Endodermal cell (in vitro differentiated cells): ENCODE data around the gene VENTX. TPM values are rescaled to one million over a fixed set of nuclear protein-coding genes. Genes with fewer than 3 reads are reported as not detected.

Experiments
- DNase-seq: peaks from one replicate; pipeline ENCODE4 v3.0.0-alpha.2; 2017
- H3K27ac ChIP-seq: 2 replicates; pipeline ENCODE4 v1.5.1; 2013; ENCODE audit warnings: mild to moderate bottlenecking, low read depth, low read length, moderate library complexity
- H3K27me3 ChIP-seq: 2 replicates; pipeline ENCODE4 v1.6.1; 2013; ENCODE audit warnings: mild to moderate bottlenecking, low read length, moderate library complexity; ENCODE audit not compliant: insufficient read depth, control insufficient read depth, poor library complexity, severe bottlenecking
- H3K36me3 ChIP-seq: 2 replicates; pipeline ENCODE4 v1.7.0; 2013; ENCODE audit warnings: mild to moderate bottlenecking, low read length, moderate library complexity; ENCODE audit not compliant: control insufficient read depth, insufficient read depth
- H3K4me1 ChIP-seq: one replicate; pipeline ENCODE4 v1.7.0; 2013; ENCODE audit warnings: low read length; ENCODE audit not compliant: control insufficient read depth, insufficient read depth
- H3K4me3 ChIP-seq: 2 replicates; pipeline ENCODE4 v1.5.1; 2013; ENCODE audit warnings: mild to moderate bottlenecking, low read length, moderate library complexity
- H3K9ac ChIP-seq: 2 replicates; pipeline ENCODE4 v1.6.1; 2013; ENCODE audit warnings: mild to moderate bottlenecking, low read length, moderate library complexity; ENCODE audit not compliant: poor library complexity, severe bottlenecking; ENCODE audit errors: extremely low read depth
- H3K9me3 ChIP-seq: 2 replicates; pipeline ENCODE4 v1.6.1; 2013; ENCODE audit warnings: mild to moderate bottlenecking, low read length, moderate library complexity; ENCODE audit not compliant: control insufficient read depth
- H3K27ac Mint-ChIP-seq: 2 replicates; pipeline ENCODE4 v1.8.0; 2020; ENCODE audit warnings: mixed read lengths
- H3K27me3 Mint-ChIP-seq: 2 replicates; pipeline ENCODE4 v1.8.0; 2021; ENCODE audit warnings: mild to moderate bottlenecking, mixed read lengths; ENCODE audit not compliant: insufficient read depth
- H3K36me3 Mint-ChIP-seq: 2 replicates; pipeline ENCODE4 v1.8.0; 2020; ENCODE audit warnings: low read depth, mixed read lengths
- H3K4me1 Mint-ChIP-seq: 2 replicates; pipeline ENCODE4 v1.8.0; 2020; ENCODE audit warnings: mixed read lengths
- H3K4me3 Mint-ChIP-seq: 2 replicates; pipeline ENCODE4 v1.8.0; 2020; ENCODE audit warnings: mild to moderate bottlenecking, moderate library complexity, mixed read lengths
- H3K9me3 Mint-ChIP-seq: 2 replicates; pipeline ENCODE4 v1.8.0; 2020; ENCODE audit warnings: mild to moderate bottlenecking, mixed read lengths
- WGBS, 2 experiments: methylation state at CpG; one replicate each; pipeline versions ENCODE4 v1.1.5 to v1.1.7; 2013; ENCODE audit warnings: missing lambda C conversion rate in 2 of 2, mixed read lengths in 1 of 2; ENCODE audit not compliant: insufficient coverage in 1 of 2, insufficient read length in 1 of 2; 5-methylcytosine and 5-hydroxymethylcytosine counted together
- total RNA-seq, 2 donors: library from RNA; stranded (reverse); fragmentation: NEBNext Ultra II Directional in 1 of 2; extraction: Animal tissue kit (Norgen Biotek cat#: 25700) in 1 of 2; gene quantifications; 2 replicates in 1 of 2; 3 replicates in 1 of 2; pipeline ENCODE4 v1.2.1, GENCODE V29; 2021
- TF ChIP-seq, protein P1 (sequence below): fragments of 200-600 bp; sonication (generic); conservative IDR thresholded peaks from 2 replicates; pipeline ENCODE4 v1.5.0; 2021; ENCODE audit warnings: antibody characterized with exemption, mild to moderate bottlenecking

Gene VENTX
- total RNA-seq, 2 donors from 2014 or later: 5.5 to 14.2 TPM

DNA sequence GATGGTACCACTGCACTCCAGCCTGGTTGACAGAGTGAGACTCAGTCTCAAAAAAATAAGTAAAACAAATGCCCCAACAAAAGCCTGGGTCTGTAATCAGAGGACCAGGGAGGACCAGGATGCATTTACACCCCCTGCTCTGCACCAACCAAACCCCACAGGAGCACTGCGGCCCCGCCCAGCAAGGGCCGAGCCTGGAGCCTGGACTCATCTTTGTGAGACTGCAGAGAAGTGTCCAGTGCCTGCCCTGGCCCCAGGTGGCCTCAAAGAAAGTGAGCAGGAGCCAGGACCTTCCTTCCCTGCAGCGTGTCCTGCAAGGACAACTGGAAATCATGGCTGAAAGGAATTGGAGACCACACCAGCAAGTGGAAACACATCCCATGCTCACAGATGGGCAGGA is 46.0 kb upstream of the VENTX start:
- no peak for DNase-seq
- peaks cover 1% of the 10 kb centered on the region for H3K27me3 Mint-ChIP-seq
- H3K4me3 Mint-ChIP-seq: no peak overlapping the region
- no peaks in the 10 kb centered on the region for H3K9me3 ChIP-seq
- WGBS, 2 experiments: 97 to 100% methylated on average over 3 to 4 of the region's 4 CpGs
- peaks cover 1% of the 10 kb centered on the region for H3K36me3 Mint-ChIP-seq
- TF ChIP-seq, protein P1, sequence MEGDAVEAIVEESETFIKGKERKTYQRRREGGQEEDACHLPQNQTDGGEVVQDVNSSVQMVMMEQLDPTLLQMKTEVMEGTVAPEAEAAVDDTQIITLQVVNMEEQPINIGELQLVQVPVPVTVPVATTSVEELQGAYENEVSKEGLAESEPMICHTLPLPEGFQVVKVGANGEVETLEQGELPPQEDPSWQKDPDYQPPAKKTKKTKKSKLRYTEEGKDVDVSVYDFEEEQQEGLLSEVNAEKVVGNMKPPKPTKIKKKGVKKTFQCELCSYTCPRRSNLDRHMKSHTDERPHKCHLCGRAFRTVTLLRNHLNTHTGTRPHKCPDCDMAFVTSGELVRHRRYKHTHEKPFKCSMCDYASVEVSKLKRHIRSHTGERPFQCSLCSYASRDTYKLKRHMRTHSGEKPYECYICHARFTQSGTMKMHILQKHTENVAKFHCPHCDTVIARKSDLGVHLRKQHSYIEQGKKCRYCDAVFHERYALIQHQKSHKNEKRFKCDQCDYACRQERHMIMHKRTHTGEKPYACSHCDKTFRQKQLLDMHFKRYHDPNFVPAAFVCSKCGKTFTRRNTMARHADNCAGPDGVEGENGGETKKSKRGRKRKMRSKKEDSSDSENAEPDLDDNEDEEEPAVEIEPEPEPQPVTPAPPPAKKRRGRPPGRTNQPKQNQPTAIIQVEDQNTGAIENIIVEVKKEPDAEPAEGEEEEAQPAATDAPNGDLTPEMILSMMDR: no peak
- H3K27ac ChIP-seq: no peak overlapping the region
- no peaks in the 10 kb centered on the region for H3K27me3 ChIP-seq
- peaks cover 19% of the 10 kb centered on the region for H3K9me3 Mint-ChIP-seq
- H3K4me1 Mint-ChIP-seq: no peaks in the 10 kb centered on the region
- H3K4me3 ChIP-seq: no peak overlapping the region
- H3K9ac ChIP-seq: no peak overlapping the region
- H3K4me1 ChIP-seq: no peaks in the 10 kb centered on the region
- no peak overlapping the region for H3K27ac Mint-ChIP-seq
- H3K36me3 ChIP-seq: no peaks in the 10 kb centered on the region

DNA sequence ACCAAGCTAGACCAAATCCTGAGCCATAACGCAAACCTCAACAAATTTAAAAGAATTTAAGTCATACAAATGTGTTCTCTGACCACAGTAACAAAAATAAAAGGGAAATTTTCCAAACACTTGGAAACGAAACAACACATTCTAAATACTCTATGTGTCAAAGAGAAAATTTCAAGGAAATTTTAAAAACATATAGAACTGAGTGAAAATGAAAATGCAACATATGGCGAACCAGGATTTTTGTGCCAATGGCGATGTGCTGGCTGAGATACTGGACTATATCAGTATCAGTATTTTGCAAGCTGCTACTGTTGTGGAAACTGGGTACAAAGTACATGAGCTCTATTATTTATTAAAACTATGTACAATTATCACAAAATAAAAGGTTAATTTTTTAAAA is 43.5 kb upstream of the VENTX start:
- DNase-seq: no peak
- no peak overlapping the region for H3K4me3 ChIP-seq
- 96 to 100% methylated on average over 1 to 3 of the region's 4 CpGs for WGBS, 2 experiments
- no peaks in the 10 kb centered on the region for H3K4me1 ChIP-seq
- H3K27ac ChIP-seq: no peak overlapping the region
- Mint-ChIP-seq H3K36me3 (peaks cover 1% of the 10 kb centered on the region), H3K27me3 (peaks cover 1% of the 10 kb centered on the region), H3K4me3 (no peak overlapping the region), H3K4me1 (no peaks in the 10 kb centered on the region), H3K9me3 (peaks cover 19% of the 10 kb centered on the region), H3K27ac (no peak overlapping the region)
- no peak overlapping the region for H3K9ac ChIP-seq
- no peaks in the 10 kb centered on the region for H3K36me3 ChIP-seq
- TF ChIP-seq, protein P1: no peak
- H3K27me3 ChIP-seq: no peaks in the 10 kb centered on the region
- H3K9me3 ChIP-seq: no peaks in the 10 kb centered on the region

DNA sequence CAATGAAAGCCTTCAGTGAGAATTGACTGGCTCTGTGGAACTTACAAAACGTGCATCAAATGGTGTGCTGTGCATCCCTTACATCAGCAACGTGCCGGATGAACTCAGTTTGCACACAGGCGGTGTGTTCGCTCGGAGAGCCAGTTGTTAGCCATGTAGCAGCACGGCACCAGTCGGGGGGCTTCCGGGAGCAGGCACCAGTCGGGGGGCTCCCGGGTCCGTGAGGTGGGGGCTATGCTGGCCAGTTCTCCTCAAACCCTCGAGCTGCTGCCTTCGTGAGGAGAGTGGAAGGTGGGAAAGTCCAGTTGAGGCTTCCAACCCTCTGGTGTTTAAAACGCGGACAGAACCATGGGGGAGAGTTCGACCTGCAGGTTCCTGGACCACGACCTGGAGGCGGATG is 42.6 kb upstream of the VENTX start:
- H3K4me3 Mint-ChIP-seq: no peak overlapping the region
- H3K9ac ChIP-seq: no peak overlapping the region
- no peaks in the 10 kb centered on the region for H3K27me3 ChIP-seq
- no peak for DNase-seq
- TF ChIP-seq, protein P1: no peak
- peaks cover 1% of the 10 kb centered on the region for H3K36me3 Mint-ChIP-seq
- H3K4me1 Mint-ChIP-seq: no peaks in the 10 kb centered on the region
- no peaks in the 10 kb centered on the region for H3K9me3 ChIP-seq
- peaks cover 19% of the 10 kb centered on the region for H3K9me3 Mint-ChIP-seq
- no peaks in the 10 kb centered on the region for H3K4me1 ChIP-seq
- H3K27me3 Mint-ChIP-seq: peaks cover 1% of the 10 kb centered on the region
- 88% methylated on average over 13 to 19 of the region's 19 CpGs for WGBS, 2 experiments
- no peak overlapping the region for H3K27ac Mint-ChIP-seq
- H3K36me3 ChIP-seq: no peaks in the 10 kb centered on the region
- H3K4me3 ChIP-seq: no peak overlapping the region
- no peak overlapping the region for H3K27ac ChIP-seq
